ENCODE data around the gene CEACAM16.

Gene CEACAM16

GRCh38 chr19:44741258-44741731 lies 42.3 kb downstream of the CEACAM16 start:
- Histone ChIP-seq H3K4me1 (ENCODE audit: control insufficient read depth, insufficient read depth, low read length) (peaks cover 4% of the 10 kb centered on the region), H3K9ac (ENCODE audit: low read depth, low read length) (no peak overlapping the region), H3K4me3 (ENCODE audit: low read depth, low read length) (no peak overlapping the region), H3K36me3 (ENCODE audit: control insufficient read depth, insufficient read depth, low read length) (no peaks in the 10 kb centered on the region), H3K27ac (ENCODE audit: low read depth, low read length) (no peak overlapping the region), H3K27me3 (ENCODE audit: control insufficient read depth, insufficient read depth, low read length) (peaks cover 11% of the 10 kb centered on the region), H3K9me3 (ENCODE audit: control insufficient read depth, insufficient read depth, low read length) (no peaks in the 10 kb centered on the region)

- Histone ChIP-seq H3K4me3 (ENCODE audit: low read depth, low read length) (no peak overlapping the region), H3K27me3 (ENCODE audit: control insufficient read depth, insufficient read depth, low read length) (peaks cover 17% of the 10 kb centered on the region), H3K9ac (ENCODE audit: low read depth, low read length) (0 out of 2 replicates have a peak overlapping the region, but pooled peaks have one; percentile 16), H3K4me1 (ENCODE audit: control insufficient read depth, insufficient read depth, low read length) (peaks cover 4% of the 10 kb centered on the region), H3K36me3 (ENCODE audit: control insufficient read depth, insufficient read depth, low read length) (no peaks in the 10 kb centered on the region), H3K27ac (ENCODE audit: low read depth, low read length) (no peak overlapping the region), H3K9me3 (ENCODE audit: control insufficient read depth, insufficient read depth, low read length) (no peaks in the 10 kb centered on the region)
These were observed 42.9 kb downstream of the CEACAM16 start for GRCh38 chr19:44741841-44742329.

- no peak overlapping the region for H3K27ac ChIP-seq (ENCODE audit: low read depth, low read length)
- H3K4me3 ChIP-seq (ENCODE audit: low read depth, low read length): no peak overlapping the region
- peaks cover 4% of the 10 kb centered on the region for H3K4me1 ChIP-seq (ENCODE audit: control insufficient read depth, insufficient read depth, low read length)
- H3K9ac ChIP-seq (ENCODE audit: low read depth, low read length): no peak overlapping the region
- no peaks in the 10 kb centered on the region for H3K36me3 ChIP-seq (ENCODE audit: control insufficient read depth, insufficient read depth, low read length)
- H3K27me3 ChIP-seq (ENCODE audit: control insufficient read depth, insufficient read depth, low read length): peaks cover 22% of the 10 kb centered on the region
- no peaks in the 10 kb centered on the region for H3K9me3 ChIP-seq (ENCODE audit: control insufficient read depth, insufficient read depth, low read length)
These were observed 43.5 kb downstream of the CEACAM16 start for GRCh38 chr19:44742330-44743061.

DNA sequence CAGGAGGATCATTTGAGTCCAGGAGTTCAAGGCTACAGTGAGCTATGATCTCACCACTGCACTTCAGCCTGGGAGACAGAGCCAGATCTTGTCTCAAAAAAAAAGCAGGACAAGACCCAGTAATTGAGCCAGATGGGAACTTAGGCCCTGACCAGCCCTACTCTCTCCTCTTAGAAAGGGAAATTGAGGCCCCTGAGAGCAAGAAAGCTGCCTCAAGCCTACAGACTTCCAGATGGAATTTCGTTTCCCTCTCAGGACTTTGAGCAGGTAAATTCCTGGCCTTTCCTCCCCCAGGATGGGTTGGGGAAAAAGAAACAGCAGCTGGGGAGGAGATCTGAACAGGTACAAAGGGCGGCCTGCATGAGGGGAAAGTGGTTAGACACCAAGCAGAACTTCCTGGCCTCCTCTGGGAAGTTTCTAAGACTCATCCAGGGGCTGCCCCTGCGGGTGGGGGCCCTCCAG lies 46.0 kb downstream of the CEACAM16 start:
- Histone ChIP-seq H3K27me3 (ENCODE audit: control insufficient read depth, insufficient read depth, low read length) (peaks cover 40% of the 10 kb centered on the region), H3K9ac (ENCODE audit: low read depth, low read length) (no peak overlapping the region), H3K4me1 (ENCODE audit: control insufficient read depth, insufficient read depth, low read length) (peaks cover 4% of the 10 kb centered on the region), H3K36me3 (ENCODE audit: control insufficient read depth, insufficient read depth, low read length) (no peaks in the 10 kb centered on the region), H3K27ac (ENCODE audit: low read depth, low read length) (no peak overlapping the region), H3K9me3 (ENCODE audit: control insufficient read depth, insufficient read depth, low read length) (no peaks in the 10 kb centered on the region), H3K4me3 (ENCODE audit: low read depth, low read length) (no peak overlapping the region)

DNA sequence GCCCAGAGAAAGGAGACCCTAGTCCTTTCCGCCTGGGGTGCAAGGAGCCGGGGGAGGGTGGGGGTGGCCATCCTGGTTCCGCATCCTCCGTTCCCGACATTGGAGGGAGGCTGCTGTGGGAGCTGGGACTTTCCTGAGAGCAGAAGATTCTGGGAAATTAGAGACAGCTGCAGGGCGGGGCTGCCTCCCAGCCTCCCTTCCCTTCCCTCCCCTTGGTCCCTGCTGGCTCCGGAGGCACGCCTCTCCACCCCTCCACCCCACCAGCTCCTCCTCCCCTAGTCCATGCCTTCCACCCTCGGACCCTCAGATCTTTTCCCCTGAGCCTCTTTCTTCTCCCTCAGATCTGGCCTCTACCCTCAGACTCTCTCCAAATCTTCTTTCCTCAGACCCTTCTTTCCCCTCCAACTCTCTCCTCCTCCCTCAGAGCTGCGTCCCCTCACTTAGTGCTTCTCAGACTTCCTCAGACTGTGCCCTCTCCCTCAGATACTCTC lies 46.4 kb downstream of the CEACAM16 start:
- no peak overlapping the region for H3K9ac ChIP-seq (ENCODE audit: low read depth, low read length)
- no peaks in the 10 kb centered on the region for H3K9me3 ChIP-seq (ENCODE audit: control insufficient read depth, insufficient read depth, low read length)
- H3K36me3 ChIP-seq (ENCODE audit: control insufficient read depth, insufficient read depth, low read length): no peaks in the 10 kb centered on the region
- H3K27ac ChIP-seq (ENCODE audit: low read depth, low read length): no peak overlapping the region
- H3K27me3 ChIP-seq (ENCODE audit: control insufficient read depth, insufficient read depth, low read length): peaks cover 44% of the 10 kb centered on the region
- H3K4me3 ChIP-seq (ENCODE audit: low read depth, low read length): no peak overlapping the region
- peaks cover 4% of the 10 kb centered on the region for H3K4me1 ChIP-seq (ENCODE audit: control insufficient read depth, insufficient read depth, low read length)

DNA sequence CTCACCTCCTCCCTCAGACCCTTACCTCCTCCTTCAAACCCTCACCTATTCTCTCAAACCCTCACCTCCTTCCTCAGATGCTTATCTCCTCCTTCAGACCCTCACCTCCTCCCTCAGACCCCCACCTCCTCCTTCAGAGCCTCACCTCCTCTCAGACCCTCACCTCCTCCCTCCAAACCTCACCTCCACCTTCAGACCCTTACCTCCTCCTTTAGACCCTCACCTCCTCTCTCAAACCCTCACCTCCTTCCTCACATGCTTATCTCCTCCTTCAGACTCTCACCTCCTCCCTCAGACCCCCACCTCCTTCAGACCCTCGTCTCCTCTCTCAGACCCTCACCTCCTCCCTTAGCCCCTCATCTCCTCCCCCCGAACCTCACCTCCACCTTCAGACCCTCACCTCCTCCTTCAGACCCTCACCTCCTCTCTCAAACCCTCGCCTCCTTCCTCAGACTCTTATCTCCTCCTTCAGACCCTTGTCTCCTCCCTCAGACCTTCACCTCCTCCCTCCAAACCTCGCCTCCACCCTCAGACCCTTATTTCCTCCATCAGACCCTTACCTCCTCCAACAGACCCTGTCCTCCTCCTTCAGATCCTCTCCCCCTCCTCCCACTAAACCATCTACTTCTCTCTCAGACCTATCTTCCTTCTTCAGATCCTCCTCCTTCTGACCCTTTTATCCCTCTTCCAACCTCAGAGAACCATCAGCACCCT lies 47.1 kb downstream of the CEACAM16 start:
- Histone ChIP-seq H3K27ac (ENCODE audit: low read depth, low read length) (no peak overlapping the region), H3K9ac (ENCODE audit: low read depth, low read length) (no peak overlapping the region), H3K36me3 (ENCODE audit: control insufficient read depth, insufficient read depth, low read length) (no peaks in the 10 kb centered on the region), H3K27me3 (ENCODE audit: control insufficient read depth, insufficient read depth, low read length) (peaks cover 50% of the 10 kb centered on the region), H3K4me1 (ENCODE audit: control insufficient read depth, insufficient read depth, low read length) (peaks cover 4% of the 10 kb centered on the region), H3K4me3 (ENCODE audit: low read depth, low read length) (no peak overlapping the region), H3K9me3 (ENCODE audit: control insufficient read depth, insufficient read depth, low read length) (no peaks in the 10 kb centered on the region)

DNA sequence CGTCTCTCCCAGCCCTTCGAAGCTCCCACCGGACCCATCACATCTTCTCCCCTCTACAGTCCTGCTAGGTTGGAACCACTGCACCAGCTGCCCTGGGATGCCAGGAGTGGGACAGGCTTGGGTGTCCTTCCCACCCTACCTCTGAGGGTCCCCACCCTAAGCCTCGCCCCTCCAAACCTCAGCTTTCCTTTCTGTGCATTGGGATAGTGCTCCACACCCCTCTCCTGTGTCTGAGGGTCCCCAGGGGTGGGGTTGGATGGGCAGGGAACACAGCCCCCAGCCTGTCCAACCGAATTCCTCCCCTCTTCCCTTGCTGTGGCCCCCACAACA lies 47.6 kb downstream of the CEACAM16 start:
- peaks cover 55% of the 10 kb centered on the region for H3K27me3 ChIP-seq (ENCODE audit: control insufficient read depth, insufficient read depth, low read length)
- no peak overlapping the region for H3K4me3 ChIP-seq (ENCODE audit: low read depth, low read length)
- no peaks in the 10 kb centered on the region for H3K36me3 ChIP-seq (ENCODE audit: control insufficient read depth, insufficient read depth, low read length)
- H3K9ac ChIP-seq (ENCODE audit: low read depth, low read length): no peak overlapping the region
- H3K9me3 ChIP-seq (ENCODE audit: control insufficient read depth, insufficient read depth, low read length): no peaks in the 10 kb centered on the region
- no peak overlapping the region for H3K27ac ChIP-seq (ENCODE audit: low read depth, low read length)
- peaks cover 4% of the 10 kb centered on the region for H3K4me1 ChIP-seq (ENCODE audit: control insufficient read depth, insufficient read depth, low read length)

- Histone ChIP-seq H3K4me3 (ENCODE audit: low read depth, low read length) (peak overlapping the region; percentile 64), H3K27me3 (ENCODE audit: control insufficient read depth, insufficient read depth, low read length) (peaks cover 55% of the 10 kb centered on the region), H3K36me3 (ENCODE audit: control insufficient read depth, insufficient read depth, low read length) (no peaks in the 10 kb centered on the region), H3K9me3 (ENCODE audit: control insufficient read depth, insufficient read depth, low read length) (no peaks in the 10 kb centered on the region), H3K4me1 (ENCODE audit: control insufficient read depth, insufficient read depth, low read length) (peaks cover under 1% of the 10 kb centered on the region), H3K27ac (ENCODE audit: low read depth, low read length) (no peak overlapping the region), H3K9ac (ENCODE audit: low read depth, low read length) (no peak overlapping the region)
These were observed 48.2 kb downstream of the CEACAM16 start for GRCh38 chr19:44746946-44747738.

GRCh38 chr19:44747739-44748425 lies 48.9 kb downstream of the CEACAM16 start:
- H3K4me1 ChIP-seq (ENCODE audit: control insufficient read depth, insufficient read depth, low read length): peaks cover 1% of the 10 kb centered on the region; the same call in 1 of the 2 replicates
- no peak overlapping the region for H3K27ac ChIP-seq (ENCODE audit: low read depth, low read length)
- no peak overlapping the region for H3K9ac ChIP-seq (ENCODE audit: low read depth, low read length)
- H3K9me3 ChIP-seq (ENCODE audit: control insufficient read depth, insufficient read depth, low read length): no peaks in the 10 kb centered on the region
- peak overlapping the region; percentile 64 for H3K4me3 ChIP-seq (ENCODE audit: low read depth, low read length)
- H3K36me3 ChIP-seq (ENCODE audit: control insufficient read depth, insufficient read depth, low read length): no peaks in the 10 kb centered on the region
- peaks cover 59% of the 10 kb centered on the region for H3K27me3 ChIP-seq (ENCODE audit: control insufficient read depth, insufficient read depth, low read length)

All from HUES48 (cell line).